Brain pericyte (primary cell): ENCODE measurements around the gene EOLA1.
A peak's percentile ranks its signal among the peaks of the same experiment; 100 is the strongest.
"Not testable (repeated sequence)": the region's sequence is repeated elsewhere in the genome, so short reads cannot be mapped to it uniquely, and the experiment has no call there.

ENCODE experiments used
- DNase-seq: peaks from one replicate; pipeline ENCODE4 v3.0.0-alpha.2; 2012; ENCODE audit warnings: low read depth, low spot score

The EOLA1 gene

GRCh38 chrX:149513825-149514428 is 26.9 kb upstream of the EOLA1 start:
- no peak for DNase-seq

GRCh38 chrX:149515954-149516602 is 24.7 kb upstream of the EOLA1 start:
- no peak for DNase-seq

GRCh38 chrX:149516604-149517003 is 24.2 kb upstream of the EOLA1 start:
- no peak for DNase-seq

GRCh38 chrX:149517308-149517707 is 23.5 kb upstream of the EOLA1 start:
- no peak for DNase-seq

GRCh38 chrX:149518236-149518635 is 22.6 kb upstream of the EOLA1 start:
- no peak for DNase-seq

GRCh38 chrX:149520636-149521277 is 20.1 kb upstream of the EOLA1 start:
- DNase-seq = not testable (repeated sequence)

- DNase-seq = no peak
These were observed 19.4 kb upstream of the EOLA1 start for GRCh38 chrX:149521438-149521837.

GRCh38 chrX:149522916-149523315 is 17.9 kb upstream of the EOLA1 start:
- DNase-seq = no peak

GRCh38 chrX:149525389-149525788 is 15.4 kb upstream of the EOLA1 start:
- not testable (repeated sequence) for DNase-seq

GRCh38 chrX:149525903-149526302 is 14.9 kb upstream of the EOLA1 start:
- not testable (repeated sequence) for DNase-seq

GRCh38 chrX:149526318-149527033 is 14.3 kb upstream of the EOLA1 start:
- not testable (repeated sequence) for DNase-seq

GRCh38 chrX:149527705-149528104 is 13.1 kb upstream of the EOLA1 start:
- no peak for DNase-seq

- no peak for DNase-seq
These were observed 12.4 kb upstream of the EOLA1 start for GRCh38 chrX:149528381-149528780.

- no peak for DNase-seq
These were observed 9.2 kb upstream of the EOLA1 start for GRCh38 chrX:149531599-149531998.

- not testable (repeated sequence) for DNase-seq
These were observed 7.9 kb upstream of the EOLA1 start for GRCh38 chrX:149532868-149533267.

- not testable (repeated sequence) for DNase-seq
These were observed 6.8 kb upstream of the EOLA1 start for GRCh38 chrX:149533999-149534398.

- not testable (repeated sequence) for DNase-seq
These were observed 5.7 kb upstream of the EOLA1 start for GRCh38 chrX:149534926-149535602.

- not testable (repeated sequence) for DNase-seq
These were observed 3.3 kb upstream of the EOLA1 start for GRCh38 chrX:149537474-149537873.

GRCh38 chrX:149539283-149540130 is 1.3 kb upstream of the EOLA1 start:
- peak; percentile 79 for DNase-seq

- no peak for DNase-seq
These were observed 636 bp upstream of the EOLA1 start for GRCh38 chrX:149540131-149540620.
